H54 (cell line): ENCODE data around the gene PEAR1.

Experiments
- DNase-seq: peaks from one replicate; pipeline ENCODE4 v3.0.0; 2011; ENCODE audit warnings: low spot score, mixed read lengths; ENCODE audit not compliant: insufficient read length
- FAIRE-seq: peaks from 3 replicates; lab custom pipeline; 2011; peaks lifted over from hg19 to GRCh38; lab: Jason Lieb, UNC
- POLR2A ChIP-seq: IDR thresholded peaks from 2 replicates; pipeline ENCODE4 v1.6.1; 2011; ENCODE audit warnings: low read depth, mild to moderate bottlenecking, low read length

Gene PEAR1

DNA sequence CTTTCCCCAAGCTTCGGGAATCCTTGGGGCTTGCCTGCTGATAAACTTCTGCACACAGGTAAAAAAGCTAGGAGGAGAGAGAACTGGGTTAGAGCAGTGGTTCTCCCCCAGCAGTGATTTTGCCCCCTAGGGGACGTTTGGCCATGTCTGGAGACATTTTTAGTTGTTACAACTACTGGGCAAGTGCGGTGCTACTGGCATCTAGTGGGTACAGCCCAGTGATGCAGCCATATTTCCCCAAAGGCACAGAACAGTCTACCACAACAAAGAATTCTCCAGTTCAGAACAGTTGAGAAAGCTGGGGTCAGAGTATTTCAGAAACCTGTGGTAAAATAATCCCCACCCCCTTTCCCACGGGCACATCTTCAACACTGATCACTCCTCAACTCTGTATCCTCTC, 68.2 kb downstream of the PEAR1 start:
- DNase-seq: no peak

GRCh38 chr1:156963621-156964020, 70.1 kb downstream of the PEAR1 start:
- DNase-seq (no peak), FAIRE-seq (no peak)
- no peak for TF ChIP-seq POLR2A

More for the DNA sequence above, 68.2 kb downstream of the PEAR1 start:
- no peak for FAIRE-seq
- no peak for TF ChIP-seq POLR2A

DNA sequence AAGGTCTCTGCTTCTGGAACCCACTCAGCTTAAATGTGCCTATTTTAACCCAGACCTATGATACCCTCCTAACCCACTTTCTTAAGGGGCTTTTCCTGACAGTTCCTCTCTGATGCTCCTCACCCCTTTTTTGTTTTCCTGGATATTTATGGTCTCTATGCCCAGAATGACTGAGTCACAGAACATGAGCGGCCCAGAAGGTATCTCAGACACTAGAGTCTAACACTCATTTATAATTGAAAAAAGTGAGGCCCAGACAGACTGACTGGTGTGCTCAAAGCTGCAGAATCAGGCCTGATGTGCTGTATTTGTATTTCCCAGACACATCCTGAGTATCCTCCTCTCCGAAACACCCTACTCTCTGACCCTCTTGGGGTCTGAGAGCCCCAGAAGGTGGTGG, 70.9 kb downstream of the PEAR1 start:
- TF ChIP-seq POLR2A: no peak
- no peak for DNase-seq
- no peak for FAIRE-seq
